Smooth muscle cell (in vitro differentiated cells): ENCODE data around the gene GRIN3A. TPM values are rescaled to one million over a fixed set of nuclear protein-coding genes. Genes with fewer than 3 reads are reported as not detected.

Source experiments
- DNase-seq: peaks from one replicate; lab custom pipeline; 2025; ENCODE audit not compliant: unreplicated experiment; lab: John Stamatoyannopoulos, UW
- H2AFZ ChIP-seq: fragments of 200-600 bp; sonication (generic); 2 replicates; pipeline ENCODE4 v1.6.0; 2016; ENCODE audit warnings: antibody characterized with exemption, low read depth, mild to moderate bottlenecking
- H3F3A ChIP-seq: fragments of 200-600 bp; sonication (generic); 2 replicates; pipeline ENCODE4 v1.6.0; 2017; ENCODE audit warnings: antibody characterized with exemption, low read depth
- H3K27ac ChIP-seq: fragments of 200-600 bp; sonication (generic); 2 replicates; pipeline ENCODE4 v1.5.1; 2016; ENCODE audit warnings: low read depth, mild to moderate bottlenecking
- H3K27me3 ChIP-seq: fragments of 200-600 bp; sonication (generic); 2 replicates; pipeline ENCODE4 v1.6.1; 2016; ENCODE audit warnings: low read depth, mild to moderate bottlenecking
- H3K36me3 ChIP-seq: fragments of 200-600 bp; sonication (generic); 2 replicates; pipeline ENCODE4 v1.5.1; 2016; ENCODE audit warnings: low read depth
- H3K4me1 ChIP-seq: fragments of 200-600 bp; sonication (generic); 2 replicates; pipeline ENCODE4 v1.5.1; 2016; ENCODE audit warnings: low read depth
- H3K4me2 ChIP-seq: fragments of 200-600 bp; sonication (generic); 2 replicates; pipeline ENCODE4 v1.6.0; 2016; ENCODE audit warnings: mild to moderate bottlenecking
- H3K4me3 ChIP-seq: fragments of 200-600 bp; sonication (generic); 2 replicates; pipeline ENCODE4 v1.5.1; 2016; ENCODE audit warnings: mild to moderate bottlenecking
- H3K79me2 ChIP-seq: fragments of 200-600 bp; sonication (generic); 2 replicates; pipeline ENCODE4 v1.6.0; 2016; ENCODE audit warnings: low read depth, mild to moderate bottlenecking
- H3K9ac ChIP-seq: fragments of 200-600 bp; sonication (generic); 2 replicates; pipeline ENCODE4 v1.6.0; 2016; ENCODE audit warnings: low read depth
- H3K9me3 ChIP-seq: fragments of 200-600 bp; sonication (generic); replicated peaks from 2 replicates; pipeline ENCODE4 v1.5.1; 2016; ENCODE audit warnings: low read depth
- H4K20me1 ChIP-seq: fragments of 200-600 bp; sonication (generic); 2 replicates; pipeline ENCODE4 v1.6.0; 2016; ENCODE audit warnings: low read depth
- CTCF ChIP-seq: fragments of 200-600 bp; sonication (generic); IDR thresholded peaks from 2 replicates; pipeline ENCODE4 v1.5.1; 2017; ENCODE audit warnings: borderline replicate concordance, mild to moderate bottlenecking, antibody characterized with exemption; ENCODE audit not compliant: insufficient read depth, poor library complexity, severe bottlenecking
- WGBS: methylation state at CpG from one replicate; pipeline ENCODE4 v1.1.7; 2016; ENCODE audit warnings: low lambda C conversion rate; 5-methylcytosine and 5-hydroxymethylcytosine counted together
- polyA plus RNA-seq: library from polyadenylated mRNA; unstranded; fragments of >200 nt; fragmentation: Nextera tagmentation; extraction: Ambion mirVana; gene quantifications from 2 replicates; pipeline ENCODE4 v1.2.1, GENCODE V29; 2016
- total RNA-seq: library from RNA; depleted of rRNA; stranded (reverse); fragments of >200 nt; gene quantifications from 2 replicates; pipeline ENCODE4 v1.2.3, GENCODE V29; 2014

Gene GRIN3A
- total and polyA plus RNA-seq, 2 experiments from 2014 or later, result 0.07 TPM; not detected in 1

DNA sequence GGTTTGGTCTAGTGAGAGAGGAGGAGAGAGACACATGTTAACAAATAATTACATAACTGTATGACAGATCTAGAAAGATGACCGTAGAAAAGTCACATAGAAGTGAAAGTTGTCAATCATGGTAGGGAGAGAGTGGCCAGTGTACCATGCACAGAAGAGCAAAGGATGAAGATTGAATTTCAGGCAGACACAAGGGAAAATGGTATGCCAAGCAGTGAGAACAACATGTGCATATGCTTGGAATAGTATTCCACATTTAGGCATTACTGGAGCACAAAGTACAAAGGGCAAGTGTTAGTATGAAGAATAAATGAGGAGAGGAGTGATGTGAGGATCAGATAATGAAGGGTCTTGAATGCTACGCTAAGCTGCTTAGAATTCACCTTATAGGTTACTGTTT, 20.3 kb downstream of the GRIN3A start:
- 47% methylated on average over 2 of the region's 2 CpGs for WGBS
- no peak overlapping the region for H3K27ac ChIP-seq
- no peaks in the 10 kb centered on the region for H3K79me2 ChIP-seq
- H3K9ac ChIP-seq, result no peak overlapping the region
- no peak overlapping the region for H3K4me2 ChIP-seq
- TF ChIP-seq CTCF, result no peak
- no peak for DNase-seq
- no peaks in the 10 kb centered on the region for H3K27me3 ChIP-seq
- no peaks in the 10 kb centered on the region for H3K9me3 ChIP-seq
- no peaks in the 10 kb centered on the region for H3K36me3 ChIP-seq
- no peaks in the 10 kb centered on the region for H3K4me1 ChIP-seq
- H3F3A ChIP-seq, result no peaks in the 10 kb centered on the region
- no peaks in the 10 kb centered on the region for H4K20me1 ChIP-seq
- H2AFZ ChIP-seq, result no peak overlapping the region
- H3K4me3 ChIP-seq, result no peak overlapping the region

GRCh38 chr9:101716629-101717028, 21.8 kb downstream of the GRIN3A start:
- no peaks in the 10 kb centered on the region for H3K36me3 ChIP-seq
- H3F3A ChIP-seq, result no peaks in the 10 kb centered on the region
- no peak overlapping the region for H3K27ac ChIP-seq
- H3K27me3 ChIP-seq, result no peaks in the 10 kb centered on the region
- no peaks in the 10 kb centered on the region for H4K20me1 ChIP-seq
- H3K9me3 ChIP-seq, result no peaks in the 10 kb centered on the region
- 74% methylated on average over 2 of the region's 2 CpGs for WGBS
- no peak overlapping the region for H2AFZ ChIP-seq
- no peak for DNase-seq
- TF ChIP-seq CTCF, result no peak
- H3K4me1 ChIP-seq, result no peaks in the 10 kb centered on the region
- no peaks in the 10 kb centered on the region for H3K79me2 ChIP-seq
- no peak overlapping the region for H3K4me2 ChIP-seq
- H3K9ac ChIP-seq, result no peak overlapping the region
- no peak overlapping the region for H3K4me3 ChIP-seq

GRCh38 chr9:101711330-101711941, 27.0 kb downstream of the GRIN3A start:
- 45% methylated on average over 10 of the region's 10 CpGs for WGBS
- Histone ChIP-seq H3K27ac (no peak overlapping the region), H3K4me2 (no peak overlapping the region), H3K27me3 (peaks cover 7% of the 10 kb centered on the region), H4K20me1 (no peaks in the 10 kb centered on the region), H3K4me1 (no peaks in the 10 kb centered on the region), H3K4me3 (no peak overlapping the region), H3K9ac (no peak overlapping the region), H3F3A (no peaks in the 10 kb centered on the region), H2AFZ (no peak overlapping the region), H3K79me2 (no peaks in the 10 kb centered on the region), H3K9me3 (no peaks in the 10 kb centered on the region), H3K36me3 (no peaks in the 10 kb centered on the region)
- TF ChIP-seq CTCF, result peak; percentile 50
- DNase-seq, result no peak

GRCh38 chr9:101708855-101709254, 29.6 kb downstream of the GRIN3A start:
- H3K9me3 ChIP-seq, result no peaks in the 10 kb centered on the region
- H3K9ac ChIP-seq, result no peak overlapping the region
- no peaks in the 10 kb centered on the region for H3K4me1 ChIP-seq
- no peaks in the 10 kb centered on the region for H3K36me3 ChIP-seq
- no peak overlapping the region for H2AFZ ChIP-seq
- 85% methylated on average over 2 of the region's 2 CpGs for WGBS
- no peak overlapping the region for H3K4me2 ChIP-seq
- H3K79me2 ChIP-seq, result no peaks in the 10 kb centered on the region
- H3F3A ChIP-seq, result no peaks in the 10 kb centered on the region
- no peak overlapping the region for H3K4me3 ChIP-seq
- TF ChIP-seq CTCF, result no peak
- H4K20me1 ChIP-seq, result no peaks in the 10 kb centered on the region
- DNase-seq, result no peak
- H3K27ac ChIP-seq, result no peak overlapping the region
- H3K27me3 ChIP-seq, result peaks cover 28% of the 10 kb centered on the region
